H1 (cell line): ENCODE results near the gene NRBF2. TPM values are rescaled to one million over a fixed set of nuclear protein-coding genes. Genes with fewer than 3 reads are reported as not detected.

ENCODE experiments used
- CTCF ChIA-PET: fragments of 300-600 bp; sonication (Branson Sonifier 250); formaldehyde crosslinking; loops from one replicate; lab custom pipeline; 2021; ENCODE audit not compliant: partially characterized antibody; lab: Charles Lee
- POLR2A ChIA-PET: fragments of 300-600 bp; sonication (Branson Sonifier 250); formaldehyde crosslinking; loops from one replicate; lab custom pipeline; 2021; ENCODE audit warnings: inconsistent platforms; ENCODE audit not compliant: partially characterized antibody; lab: Charles Lee
- DNase-seq, 2 experiments: peaks; one replicate each; pipeline versions ENCODE4 v3.0.0 to v3.0.0-alpha.2; 2010 to 2022; ENCODE audit warnings: low spot score in 2 of 2, low read depth in 1 of 2, mixed read lengths in 1 of 2
- FAIRE-seq: peaks from 2 replicates; lab custom pipeline; 2011; peaks lifted over from hg19 to GRCh38; lab: Jason Lieb, UNC
- H2AFZ ChIP-seq: 2 replicates; pipeline ENCODE4 v1.8.1; 2012; ENCODE audit warnings: low read length, inconsistent platforms
- H2AK5ac ChIP-seq: 2 replicates; pipeline ENCODE4 v1.6.1; 2013; ENCODE audit warnings: low read depth, low read length
- H2BK120ac ChIP-seq: replicated peaks from 2 replicates; pipeline ENCODE3; 2013; ENCODE audit warnings: low read depth, low read length, inconsistent platforms
- H2BK12ac ChIP-seq: 2 replicates; pipeline ENCODE4 v1.6.1; 2013; ENCODE audit warnings: low read depth, low read length
- H2BK15ac ChIP-seq: 2 replicates; pipeline ENCODE4 v1.6.1; 2013; ENCODE audit warnings: low read length
- H2BK20ac ChIP-seq: 2 replicates; pipeline ENCODE4 v1.6.1; 2013; ENCODE audit warnings: low read length
- H2BK5ac ChIP-seq: 2 replicates; pipeline ENCODE4 v1.6.1; 2013; ENCODE audit warnings: low read depth, low read length
- H3K14ac ChIP-seq: 2 replicates; pipeline ENCODE4 v1.6.1; 2013; ENCODE audit warnings: inconsistent platforms; ENCODE audit not compliant: insufficient read length
- H3K18ac ChIP-seq: 2 replicates; pipeline ENCODE4 v1.6.1; 2013; ENCODE audit warnings: low read length; ENCODE audit errors: extremely low read depth
- H3K23ac ChIP-seq: 2 replicates; pipeline ENCODE4 v1.6.1; 2013; ENCODE audit warnings: inconsistent platforms; ENCODE audit not compliant: insufficient read length
- H3K23me2 ChIP-seq: 2 replicates; pipeline ENCODE4 v1.6.1; 2013; ENCODE audit warnings: low read depth, low read length
- H3K27ac ChIP-seq: 2 replicates; pipeline ENCODE4 v1.6.1; 2011; ENCODE audit warnings: low read depth, low read length, inconsistent platforms
- H3K27me3 ChIP-seq, 4 experiments: replicated peaks in 1 of 4; 1 replicate in 1 of 4; 2 replicates in 3 of 4; pipeline versions ENCODE4 v1.6.1 to v1.8.1; 2011 to 2013; ENCODE audit warnings: low read length in 3 of 4, mild to moderate bottlenecking in 3 of 4, inconsistent platforms in 2 of 4, mixed read lengths in 2 of 4, moderate library complexity in 1 of 4; ENCODE audit not compliant: control insufficient read depth in 3 of 4, insufficient read depth in 3 of 4; ENCODE audit errors: extremely low read depth in 1 of 4
- H3K36me3 ChIP-seq, 4 experiments: 2 replicates each; pipeline versions ENCODE4 v1.6.1 to v1.8.1; 2011 to 2013; ENCODE audit warnings: mild to moderate bottlenecking in 4 of 4, low read length in 3 of 4, moderate library complexity in 2 of 4, control low read depth in 1 of 4, inconsistent platforms in 1 of 4; ENCODE audit not compliant: insufficient read depth in 4 of 4, control insufficient read depth in 2 of 4
- H3K4ac ChIP-seq: replicated peaks from 2 replicates; pipeline ENCODE3; 2013; ENCODE audit warnings: low read length, low read depth, mixed read lengths, inconsistent platforms; ENCODE audit not compliant: insufficient read length
- H3K4me1 ChIP-seq, 4 experiments: replicated peaks in 1 of 4; 1 replicate in 1 of 4; 2 replicates in 3 of 4; pipeline versions ENCODE4 v1.6.1 to v1.8.1; 2011 to 2013; ENCODE audit warnings: low read length in 3 of 4, inconsistent platforms in 2 of 4, mixed read lengths in 1 of 4; ENCODE audit not compliant: insufficient read depth in 4 of 4, control insufficient read depth in 3 of 4
- H3K4me2 ChIP-seq, 2 experiments: 2 replicates each; pipeline versions ENCODE4 v1.6.1 to v1.8.1; 2011 to 2013; ENCODE audit warnings: low read depth in 2 of 2, low read length in 2 of 2, control low read depth in 1 of 2, inconsistent platforms in 1 of 2, mild to moderate bottlenecking in 1 of 2; ENCODE audit not compliant: insufficient read depth in 1 of 2
- H3K4me3 ChIP-seq, 4 experiments: fragments of 200-600, 300-600 bp in 1 of 4; sonication (generic), shearing (Covaris generic), sonication (Bioruptor Twin) in 1 of 4; 2 replicates each; pipeline versions ENCODE4 v1.5.1 to v1.8.1; 2011 to 2016; ENCODE audit warnings: low read length in 4 of 4, low read depth in 3 of 4, control low read depth in 2 of 4, inconsistent platforms in 2 of 4, mild to moderate bottlenecking in 2 of 4, mixed read lengths in 1 of 4, moderate library complexity in 1 of 4; ENCODE audit not compliant: insufficient read depth in 2 of 4; ENCODE audit errors: extremely low read depth in 1 of 4
- H3K56ac ChIP-seq: replicated peaks from 2 replicates; pipeline ENCODE3; 2013; ENCODE audit warnings: low read depth, mild to moderate bottlenecking, mixed read lengths, low read length, inconsistent platforms; ENCODE audit not compliant: insufficient read length
- H3K79me1 ChIP-seq: 2 replicates; pipeline ENCODE4 v1.6.1; 2013; ENCODE audit warnings: low read depth, low read length, control low read depth
- H3K79me2 ChIP-seq, 2 experiments: 2 replicates each; pipeline versions ENCODE4 v1.6.1 to v1.8.1; 2012 to 2013; ENCODE audit warnings: low read length in 2 of 2, mild to moderate bottlenecking in 2 of 2, inconsistent platforms in 1 of 2; ENCODE audit not compliant: insufficient read depth in 2 of 2, control insufficient read depth in 1 of 2
- H3K9ac ChIP-seq, 4 experiments: replicated peaks in 1 of 4; 1 replicate in 1 of 4; 2 replicates in 3 of 4; pipeline versions ENCODE4 v1.6.1 to v1.8.1; 2011 to 2013; ENCODE audit warnings: low read depth in 3 of 4, low read length in 3 of 4, control low read depth in 2 of 4, mild to moderate bottlenecking in 2 of 4, moderate library complexity in 2 of 4, inconsistent platforms in 1 of 4; ENCODE audit errors: extremely low read depth in 1 of 4
- H3K9me3 ChIP-seq, 2 experiments: 2 replicates each; pipeline versions ENCODE4 v1.6.1 to v1.8.1; 2012 to 2013; ENCODE audit warnings: mild to moderate bottlenecking in 2 of 2, moderate library complexity in 2 of 2, control low read depth in 1 of 2, inconsistent platforms in 1 of 2, low read depth in 1 of 2, low read length in 1 of 2, mixed read lengths in 1 of 2; ENCODE audit not compliant: insufficient read depth in 2 of 2
- H4K20me1 ChIP-seq, 2 experiments: replicated peaks in 1 of 2; 2 replicates each; pipeline versions ENCODE3 to v1.8.1; 2011 to 2013; ENCODE audit warnings: inconsistent platforms in 2 of 2, low read length in 2 of 2, mild to moderate bottlenecking in 1 of 2; ENCODE audit not compliant: insufficient read depth in 2 of 2, control insufficient read depth in 1 of 2
- H4K5ac ChIP-seq: 2 replicates; pipeline ENCODE4 v1.6.1; 2013; ENCODE audit warnings: low read length, low read depth, mixed read lengths, inconsistent platforms; ENCODE audit not compliant: insufficient read length
- H4K8ac ChIP-seq: 2 replicates; pipeline ENCODE4 v1.8.0; 2013; ENCODE audit warnings: mild to moderate bottlenecking, moderate library complexity, low read length, inconsistent platforms; ENCODE audit not compliant: insufficient read depth; ENCODE audit errors: extremely low read depth
- H4K91ac ChIP-seq: replicated peaks from 2 replicates; pipeline ENCODE3; 2013; ENCODE audit warnings: low read length, mixed read lengths, inconsistent platforms; ENCODE audit not compliant: insufficient read length
- CEBPB ChIP-seq: IDR thresholded peaks from 2 replicates; pipeline ENCODE4 v1.6.1; 2012; ENCODE audit warnings: low read depth, low read length
- CTCF ChIP-seq, 3 experiments: IDR thresholded peaks; 1 replicate in 2 of 3; 2 replicates in 1 of 3; pipeline versions ENCODE4 v1.5.1 to v1.6.1; 2011; ENCODE audit warnings: low read length in 3 of 3, mild to moderate bottlenecking in 3 of 3, inconsistent platforms in 2 of 3, low read depth in 1 of 3, moderate library complexity in 1 of 3; ENCODE audit not compliant: insufficient read depth in 1 of 3; ENCODE audit errors: control extremely low read depth in 1 of 3
- RAD21 ChIP-seq, 2 experiments: IDR thresholded peaks in 1 of 2; conservative IDR thresholded peaks in 1 of 2; 2 replicates each; pipeline ENCODE4 v1.6.1; 2011; ENCODE audit warnings: low read depth in 2 of 2, low read length in 2 of 2, improper control_type of control experiment in 1 of 2, inconsistent platforms in 1 of 2, mild to moderate bottlenecking in 1 of 2, moderate library complexity in 1 of 2
- SAP30 ChIP-seq: fragments of 300-600 bp; sonication (generic); IDR thresholded peaks from 2 replicates; pipeline ENCODE4 v1.7.1; 2012; ENCODE audit warnings: low read length, moderate library complexity, mild to moderate bottlenecking, inconsistent platforms; ENCODE audit not compliant: insufficient read depth, insufficient replicate concordance
- whole genome bisulfite sequencing, 2 experiments: shearing (Covaris generic) in 1 of 2; methylation state at CpG; one replicate each; pipeline versions ENCODE4 v1.1.6 to v1.1.7; 2013 to 2015; ENCODE audit warnings: low lambda C conversion rate in 2 of 2, mixed read lengths in 2 of 2, inconsistent platforms in 1 of 2, low coverage in 1 of 2, missing lambda C conversion rate in 1 of 2; ENCODE audit not compliant: insufficient replicate concordance in 2 of 2, insufficient coverage in 1 of 2, insufficient read length in 1 of 2; ENCODE audit errors: extremely low coverage in 1 of 2, missing lambda C conversion rate in 1 of 2; 5-methylcytosine and 5-hydroxymethylcytosine counted together
- polyA plus RNA-seq, 7 experiments: library from polyadenylated mRNA; depleted of rRNA in 3 of 7; stranded (reverse) in 5 of 7; unstranded in 2 of 7; fragments of >200 nt in 5 of 7; fragments of 200-250 nt in 2 of 7; gene quantifications; 1 replicate in 5 of 7; 2 replicates in 1 of 7; 4 replicates in 1 of 7; pipeline versions ENCODE4 v1.2.1 to v1.2.3, GENCODE V29; 2011 to 2013; ENCODE audit warnings: missing spikeins in 2 of 7, mixed read lengths in 2 of 7
- total RNA-seq: library from RNA; stranded (reverse); fragmentation: NEBNext Ultra II Directional; extraction: Animal tissue kit (Norgen Biotek cat#: 25700); gene quantifications from 2 replicates; pipeline ENCODE4 v1.2.1, GENCODE V29; 2021

Gene NRBF2
- total and polyA plus RNA-seq, 2 of the 8 experiments (the other 6 are each of a cell fraction or from before 2014, with no cell fraction given), result 11.0 to 29.9 TPM

DNA sequence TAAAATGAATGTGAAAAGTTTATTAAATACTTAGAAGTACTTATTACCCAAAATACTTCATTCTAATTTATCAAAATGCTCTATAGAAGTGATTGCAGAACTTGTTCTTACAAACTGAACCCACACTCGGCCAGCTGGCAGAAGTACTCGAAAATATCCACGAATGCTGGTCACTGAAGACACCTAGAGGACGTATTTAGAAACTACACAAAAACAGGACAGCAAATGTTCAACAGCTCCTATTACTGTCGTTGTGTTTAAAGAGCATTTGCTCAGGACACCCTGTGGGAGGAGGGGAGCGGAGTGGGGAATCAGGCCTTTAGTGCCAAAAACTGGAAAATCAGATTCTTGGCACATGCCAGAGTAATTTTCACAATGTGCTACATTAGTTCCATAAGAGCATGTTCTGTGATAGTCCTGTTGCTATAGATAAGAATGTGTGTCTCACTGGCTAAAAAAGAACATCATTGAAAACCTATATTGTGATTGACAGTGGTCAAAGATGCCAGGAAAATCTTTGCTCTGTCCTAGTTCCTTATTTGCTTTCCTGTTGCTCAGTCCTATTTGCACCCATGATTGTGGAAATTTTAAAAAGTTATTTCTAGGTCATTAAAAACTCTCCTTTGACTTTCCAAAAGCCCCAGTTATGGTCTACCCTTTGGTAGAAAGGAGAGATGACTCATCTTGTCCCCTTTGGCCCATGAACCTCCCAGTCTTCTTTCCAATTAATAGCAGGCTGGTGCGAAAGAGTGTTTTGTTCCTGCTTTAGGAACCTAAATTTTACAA, 49.0 kb upstream of the NRBF2 start:
- Histone ChIP-seq H2AK5ac (no peak overlapping the region), H2AFZ (no peak overlapping the region), H3K14ac (no peak overlapping the region), H3K79me1 (no peaks in the 10 kb centered on the region), H3K23me2 (no peaks in the 10 kb centered on the region), H3K27me3 (no peaks in the 10 kb centered on the region), H3K4me1 (no peaks in the 10 kb centered on the region), H3K4ac (no peak overlapping the region), H4K8ac (no peak overlapping the region), H3K36me3 (no peaks in the 10 kb centered on the region), H3K27ac (no peak overlapping the region), H2BK20ac (no peak overlapping the region), H2BK15ac (no peak overlapping the region), H3K4me3 (no peak overlapping the region), H4K91ac (no peak overlapping the region), H4K5ac (no peak overlapping the region), H2BK12ac (no peak overlapping the region), H3K4me2 (no peak overlapping the region), H3K23ac (no peak overlapping the region), H4K20me1 (no peaks in the 10 kb centered on the region), H3K18ac (no peak overlapping the region), H2BK120ac (no peak overlapping the region), H3K79me2 (no peaks in the 10 kb centered on the region), H3K9ac (no peak overlapping the region), H3K56ac (no peak overlapping the region), H3K9me3 (no peaks in the 10 kb centered on the region), H2BK5ac (no peak overlapping the region)
- peak; percentile 92 to 94 for TF ChIP-seq RAD21 (IDR thresholded peaks at IDR 0.05 in 1 of 2, conservative IDR thresholded peaks at IDR 0.05 in 1 of 2; ENCODE audit: low read depth in 2 of 2, low read length in 2 of 2)
- peak in 2 of 3 experiments; percentile 74 to 75; a peak in 3 of 4 replicates for TF ChIP-seq CTCF (IDR thresholded peaks at IDR 0.05; ENCODE audit: control extremely low read depth in 1 of 3, insufficient read depth in 1 of 3, low read depth in 1 of 3, low read length in 3 of 3)
- TF ChIP-seq SAP30, result no peak
- peak; percentile 25; the same call in 1 of the 2 replicates for TF ChIP-seq CEBPB
- DNase-seq (peak in 1 of 2 experiments; percentile 19), FAIRE-seq (peak; percentile 87)
- WGBS, 2 experiments, result 33% methylated on average over 7 of the region's 7 CpGs; no CpG with 5 or more reads in 1 of the 2 experiments
- ChIA-PET POLR2A (interaction anchor here (1.2 kb wide), 1 partner anchor 476 kb away, joined by 3 read pairs; no protein-coding TSS in a partner anchor), CTCF (interaction anchor here (0.7 to 3.6 kb wide), 39 partner anchors 9 to 1059 kb away, joined by 3 to 19 read pairs (median 3); partner anchors contain the start of gene NRBF2)
